Activated CD4-positive, alpha-beta T cell treated with anti-CD3 and anti-CD28 coated beads, Interleukin-2, amount 50 U/mL, for 16 hours (primary cell): ENCODE data around the gene CSF1.
"Not testable (repeated sequence)": the region's sequence is repeated elsewhere in the genome, so short reads cannot be mapped to it uniquely, and the experiment has no call there.

Experiments
- DNase-seq: peaks from one replicate; pipeline ENCODE4 v3.0.0-alpha.2; 2020

The CSF1 gene, protein sequence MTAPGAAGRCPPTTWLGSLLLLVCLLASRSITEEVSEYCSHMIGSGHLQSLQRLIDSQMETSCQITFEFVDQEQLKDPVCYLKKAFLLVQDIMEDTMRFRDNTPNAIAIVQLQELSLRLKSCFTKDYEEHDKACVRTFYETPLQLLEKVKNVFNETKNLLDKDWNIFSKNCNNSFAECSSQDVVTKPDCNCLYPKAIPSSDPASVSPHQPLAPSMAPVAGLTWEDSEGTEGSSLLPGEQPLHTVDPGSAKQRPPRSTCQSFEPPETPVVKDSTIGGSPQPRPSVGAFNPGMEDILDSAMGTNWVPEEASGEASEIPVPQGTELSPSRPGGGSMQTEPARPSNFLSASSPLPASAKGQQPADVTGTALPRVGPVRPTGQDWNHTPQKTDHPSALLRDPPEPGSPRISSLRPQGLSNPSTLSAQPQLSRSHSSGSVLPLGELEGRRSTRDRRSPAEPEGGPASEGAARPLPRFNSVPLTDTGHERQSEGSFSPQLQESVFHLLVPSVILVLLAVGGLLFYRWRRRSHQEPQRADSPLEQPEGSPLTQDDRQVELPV

DNA sequence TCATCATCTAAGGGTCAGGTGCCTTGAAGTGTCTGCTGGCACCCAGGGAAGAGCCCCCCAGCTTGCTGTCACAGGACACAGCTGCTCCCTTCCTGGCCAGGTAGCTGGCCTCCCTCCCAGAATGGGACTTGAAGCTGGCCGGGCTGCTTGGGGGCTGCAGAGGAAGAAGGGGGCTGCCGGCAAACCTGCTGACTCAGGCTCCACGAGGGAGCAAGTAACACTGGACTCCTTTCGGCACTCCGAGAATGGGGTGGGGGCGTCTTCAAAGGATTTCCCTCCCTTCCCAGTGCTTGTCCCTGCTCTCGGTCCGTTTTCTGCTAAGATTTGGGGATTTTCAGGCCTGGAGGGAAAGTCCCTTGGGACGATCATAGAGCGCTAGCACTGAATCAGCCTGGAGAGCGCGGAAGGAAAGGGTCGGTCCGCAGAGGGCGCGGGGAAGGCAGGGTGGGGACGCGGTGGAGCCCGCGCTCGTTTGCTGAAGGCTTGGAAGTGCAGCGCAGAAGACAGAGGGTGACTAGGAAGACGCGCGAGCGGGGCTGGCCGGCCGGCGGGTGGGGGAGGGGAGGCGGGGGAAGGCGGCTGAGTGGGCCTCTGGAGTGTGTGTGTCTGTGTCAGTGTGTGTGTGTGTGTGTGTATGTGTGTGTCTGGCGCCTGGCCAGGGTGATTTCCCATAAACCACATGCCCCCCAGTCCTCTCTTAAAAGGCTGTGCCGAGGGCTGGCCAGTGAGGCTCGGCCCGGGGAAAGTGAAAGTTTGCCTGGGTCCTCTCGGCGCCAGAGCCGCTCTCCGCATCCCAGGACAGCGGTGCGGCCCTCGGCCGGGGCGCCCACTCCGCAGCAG lies at the start of gene CSF1:
TSS of gene CSF1 (plus strand) at position 727 of the 840 bp plus-strand sequence. CDS start 175 bp downstream, outside the sequence.
- peak; percentile 63 for DNase-seq

GRCh38 chr1:109861616-109862015 lies 49.0 kb upstream of the CSF1 start:
- not testable (repeated sequence) for DNase-seq

DNA sequence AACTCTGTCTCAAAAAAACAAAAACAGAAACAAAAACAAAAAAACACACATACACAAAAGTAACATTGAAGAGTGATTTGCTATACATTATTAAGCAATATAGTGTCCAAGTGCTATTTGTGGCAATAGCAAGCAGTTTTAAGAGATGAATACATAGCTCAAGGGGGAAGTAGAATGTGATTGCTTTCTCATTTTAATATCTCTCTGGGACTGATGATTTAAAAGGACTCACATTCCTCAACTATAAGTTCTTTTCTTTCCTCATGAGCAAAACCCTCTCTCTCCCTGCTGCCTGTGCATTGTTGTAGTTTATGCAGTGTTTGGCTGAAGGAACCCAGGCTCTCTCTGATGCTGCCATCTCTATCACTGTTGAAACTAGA lies 47.0 kb upstream of the CSF1 start:
- DNase-seq, result no peak

GRCh38 chr1:109864047-109864822 lies 46.4 kb upstream of the CSF1 start:
- no peak for DNase-seq

DNA sequence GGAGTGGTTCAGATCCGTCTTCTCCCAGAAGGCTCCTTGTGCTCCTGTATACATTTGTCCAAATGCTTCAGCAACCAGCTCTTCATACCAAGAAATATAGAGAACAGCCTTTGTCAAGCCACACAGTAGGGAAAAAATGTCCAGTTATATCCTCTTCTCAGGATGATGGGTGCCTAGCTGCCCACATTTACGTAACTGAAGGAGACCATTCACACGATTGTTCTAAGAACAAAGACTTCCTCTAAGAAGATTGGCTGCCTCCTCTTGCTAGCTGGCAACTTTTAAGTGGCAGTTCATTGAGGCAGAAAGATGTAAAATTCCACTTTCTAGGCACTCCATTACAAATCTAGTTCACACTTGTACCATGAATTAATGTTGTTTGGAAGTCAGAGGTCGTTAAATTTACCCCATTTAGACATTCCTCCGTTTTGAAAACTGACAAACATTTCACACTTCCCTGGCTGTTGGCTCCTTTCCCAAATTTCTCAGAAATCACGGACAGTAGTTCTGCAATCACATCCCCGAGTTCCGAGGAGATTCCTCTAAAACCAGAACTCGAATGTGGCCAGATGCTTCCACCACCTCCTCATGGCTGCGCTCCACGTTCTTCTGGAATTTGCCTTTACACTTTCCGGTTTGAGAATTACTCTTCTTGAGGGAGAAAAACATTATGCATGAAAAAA lies 45.6 kb upstream of the CSF1 start:
- DNase-seq, result no peak

GRCh38 chr1:109866071-109866470 lies 44.6 kb upstream of the CSF1 start:
- DNase-seq, result no peak

DNA sequence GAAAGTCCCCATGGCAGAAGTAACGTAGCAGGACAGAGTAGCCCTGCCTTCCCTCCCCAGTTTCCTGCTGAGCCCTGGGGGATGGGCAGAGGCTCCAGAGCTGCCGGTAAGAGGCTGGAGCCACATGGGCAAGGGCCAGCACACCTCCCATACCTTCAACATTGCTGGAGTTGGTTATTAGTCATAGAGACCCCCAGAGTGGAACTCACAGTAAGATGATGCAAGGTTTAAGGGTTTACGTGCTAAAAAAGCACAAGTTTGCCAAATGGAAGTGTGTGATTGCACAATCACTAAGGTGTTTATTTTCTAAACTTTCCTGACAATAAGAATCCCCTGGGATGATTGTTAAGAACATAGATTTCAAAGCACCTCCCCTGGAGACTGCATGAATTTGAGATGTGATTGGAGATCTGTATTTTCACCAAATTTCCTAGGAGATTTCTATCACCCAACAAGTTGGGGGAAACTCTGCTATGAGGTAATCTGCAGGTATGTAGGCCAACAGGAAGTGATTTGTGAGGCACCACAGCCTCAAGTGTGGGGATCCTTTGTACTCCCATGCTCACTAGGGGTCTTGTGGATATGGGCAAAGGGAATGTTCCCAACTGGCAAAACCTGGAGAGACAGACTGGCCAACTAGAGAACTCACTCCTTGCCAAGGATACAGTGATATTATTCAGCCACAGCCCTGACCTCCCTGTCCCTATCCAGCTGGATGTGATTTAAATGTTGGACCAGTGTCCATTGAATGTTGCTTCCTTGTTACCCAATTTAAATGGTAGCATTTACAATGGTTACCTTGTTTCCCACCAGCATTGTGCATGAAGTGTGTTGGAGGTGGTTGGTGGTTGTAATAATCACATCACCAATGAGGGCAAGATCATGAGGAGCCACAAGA lies 37.1 kb upstream of the CSF1 start:
- no peak for DNase-seq

DNA sequence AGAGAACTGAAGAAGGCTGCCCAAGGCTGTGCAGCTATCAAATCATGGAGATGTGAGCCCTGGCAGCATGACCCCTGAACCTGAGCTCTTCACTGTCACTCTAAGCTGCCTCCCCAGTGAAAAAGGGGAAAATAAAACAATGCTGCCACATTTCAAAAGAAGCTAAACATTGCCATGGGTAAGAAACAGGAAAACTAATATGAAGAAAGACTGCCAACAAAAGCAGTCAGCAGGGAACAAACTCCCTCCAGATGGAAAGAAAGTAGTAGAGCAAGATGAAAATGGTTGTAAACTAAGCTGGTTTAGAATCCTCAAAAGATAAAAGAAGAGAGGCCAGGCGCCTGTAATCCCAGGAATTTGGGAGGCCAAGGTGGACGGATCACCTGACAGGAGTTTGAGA lies 36.2 kb upstream of the CSF1 start:
- no peak for DNase-seq

- DNase-seq, result no peak
Observed at GRCh38 chr1:109875874-109876273, 34.8 kb upstream of the CSF1 start.

GRCh38 chr1:109876617-109877316 lies 33.9 kb upstream of the CSF1 start:
- no peak for DNase-seq

DNA sequence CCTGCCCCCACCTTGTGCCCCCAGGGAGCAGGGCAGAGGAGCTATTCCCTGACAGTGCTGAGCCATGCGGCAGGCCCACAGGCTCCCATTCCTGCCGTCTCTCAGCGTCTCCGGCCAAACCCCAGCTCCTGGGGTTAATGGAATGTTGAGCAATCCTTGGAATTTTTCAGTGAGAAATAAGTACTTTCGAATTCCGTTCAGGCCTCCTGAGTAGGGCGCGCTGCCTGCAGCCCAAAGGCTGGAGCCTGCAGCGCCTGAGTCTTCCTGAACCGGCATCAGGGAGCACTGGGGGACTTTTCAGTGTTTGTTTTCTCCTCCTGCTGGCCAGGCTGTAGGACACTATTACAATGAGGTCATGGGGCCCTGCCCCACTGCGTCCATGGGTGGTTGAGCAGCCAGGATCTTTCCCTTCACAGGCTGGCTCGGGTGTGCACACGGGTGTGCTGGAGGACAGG lies 33.3 kb upstream of the CSF1 start:
- no peak for DNase-seq

DNA sequence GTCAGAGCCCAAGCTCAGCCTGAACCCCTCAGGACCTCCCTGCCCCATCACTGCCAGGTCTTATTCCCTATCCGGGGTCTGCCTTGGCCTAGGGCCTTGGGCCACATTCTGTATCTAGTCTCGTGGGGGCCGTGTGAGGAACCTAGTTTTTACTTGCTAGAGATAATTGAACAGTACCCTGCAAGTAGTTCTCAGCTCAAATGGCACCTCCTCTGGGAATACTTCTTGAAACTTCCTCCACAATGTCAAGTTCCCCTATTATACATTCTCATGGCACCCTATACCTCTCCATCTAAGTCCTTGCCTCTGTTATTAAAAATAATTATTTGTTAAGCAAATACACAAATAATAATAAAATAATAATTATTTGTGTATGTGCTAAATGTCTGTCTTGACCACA lies 32.9 kb upstream of the CSF1 start:
- no peak for DNase-seq

DNA sequence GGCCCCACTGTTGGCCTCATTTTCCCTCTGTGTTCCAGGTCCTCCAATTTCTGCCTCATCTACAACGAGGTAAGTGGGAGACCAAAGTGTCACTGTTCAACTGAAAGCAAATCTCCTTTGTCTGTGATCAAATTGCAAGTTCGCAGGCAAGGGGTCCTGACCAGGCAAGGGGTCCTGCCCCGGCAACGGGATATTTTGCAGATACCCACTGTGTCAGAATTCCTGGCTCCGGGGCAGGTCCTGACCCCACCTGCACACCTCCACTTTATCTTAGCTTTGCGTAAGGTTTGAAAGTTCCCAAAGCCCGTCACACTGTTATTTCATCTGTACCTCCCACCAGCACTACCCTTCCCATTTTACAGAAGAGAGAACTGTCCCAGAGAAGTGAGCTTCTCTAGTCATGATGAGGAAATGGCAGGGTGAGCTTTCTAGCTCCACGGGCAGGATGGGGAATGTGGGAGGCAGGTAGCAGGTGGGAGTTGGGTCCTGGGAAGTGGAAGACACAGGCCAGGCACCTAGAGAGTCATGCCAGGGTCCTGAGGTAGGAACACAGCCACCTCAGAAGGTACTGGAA lies 32.0 kb upstream of the CSF1 start:
- no peak for DNase-seq

DNA sequence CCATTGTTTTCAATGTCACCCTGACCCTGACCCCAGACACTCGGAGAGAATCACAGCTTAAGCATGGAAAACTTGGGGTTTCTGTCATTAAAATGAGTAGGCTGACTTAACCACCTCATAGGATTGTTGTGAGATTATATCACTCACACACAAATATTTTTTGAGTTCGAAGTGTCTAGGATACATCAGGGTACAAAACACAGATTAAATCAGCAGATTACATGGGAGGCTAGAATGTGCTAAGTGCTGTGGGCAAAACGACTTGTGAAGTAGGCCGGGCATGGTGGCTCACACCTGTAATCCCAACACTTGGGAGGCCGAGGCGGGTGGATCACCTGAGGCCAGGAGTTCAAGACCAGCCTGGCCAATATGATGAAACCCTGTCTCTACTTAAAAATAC lies 31.3 kb upstream of the CSF1 start:
- not testable (repeated sequence) for DNase-seq

GRCh38 chr1:109879881-109880525 lies 30.6 kb upstream of the CSF1 start:
- no peak for DNase-seq

- no peak for DNase-seq
Observed at GRCh38 chr1:109880971-109881894, 29.4 kb upstream of the CSF1 start.

- DNase-seq, result no peak
Observed at GRCh38 chr1:109881906-109882287, 28.8 kb upstream of the CSF1 start.
